HFF-Myc (cell line): ENCODE results near the gene ZBTB21.

Experiments
- DNase-seq: peaks from one replicate; pipeline ENCODE4 v3.0.0-alpha.2; 2011; ENCODE audit warnings: low read depth; ENCODE audit errors: extremely low read depth
- H3K4me3 ChIP-seq: replicated peaks from 2 replicates; pipeline ENCODE4 v1.5.1; 2011; ENCODE audit warnings: low read depth, mild to moderate bottlenecking, control low read depth, low read length
- TF ChIP-seq, protein P1 (sequence below): IDR thresholded peaks from 2 replicates; pipeline ENCODE4 v1.5.1; 2012; ENCODE audit warnings: mild to moderate bottlenecking, low read depth, low read length, control low read depth; ENCODE audit errors: missing control alignments

ZBTB21 gene

DNA sequence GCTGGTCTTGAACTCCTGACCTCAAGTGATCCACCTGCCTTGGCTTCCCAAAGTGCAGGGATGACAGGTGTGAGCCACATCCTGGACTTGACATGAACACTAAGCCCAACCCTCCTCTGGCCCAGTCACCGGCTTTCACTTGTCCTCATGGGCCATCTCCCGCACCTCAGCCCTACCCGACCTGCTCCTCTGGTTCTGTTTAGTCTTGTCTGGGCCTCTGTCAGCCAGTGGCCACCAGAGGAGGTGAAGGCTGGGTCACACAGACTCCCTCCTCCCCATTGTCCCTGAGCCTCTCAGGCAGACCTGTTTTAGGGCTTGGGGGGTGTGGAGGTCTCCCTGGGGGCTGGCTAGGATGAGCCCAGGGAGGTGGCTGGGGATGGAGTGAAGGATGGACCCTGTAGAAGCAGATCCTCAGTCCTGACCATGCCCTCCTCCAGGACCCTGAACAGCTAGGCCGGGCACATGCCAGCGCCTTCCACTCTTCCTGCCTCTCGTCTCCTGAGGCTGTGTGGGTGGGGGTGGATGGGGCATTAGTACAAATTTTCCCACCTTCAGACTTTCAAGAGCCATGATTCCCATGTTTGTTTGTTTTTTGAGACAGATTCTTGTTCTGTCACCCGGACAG lies 34.8 kb upstream of the ZBTB21 start:
- DNase-seq = no peak
- TF ChIP-seq, protein P1, sequence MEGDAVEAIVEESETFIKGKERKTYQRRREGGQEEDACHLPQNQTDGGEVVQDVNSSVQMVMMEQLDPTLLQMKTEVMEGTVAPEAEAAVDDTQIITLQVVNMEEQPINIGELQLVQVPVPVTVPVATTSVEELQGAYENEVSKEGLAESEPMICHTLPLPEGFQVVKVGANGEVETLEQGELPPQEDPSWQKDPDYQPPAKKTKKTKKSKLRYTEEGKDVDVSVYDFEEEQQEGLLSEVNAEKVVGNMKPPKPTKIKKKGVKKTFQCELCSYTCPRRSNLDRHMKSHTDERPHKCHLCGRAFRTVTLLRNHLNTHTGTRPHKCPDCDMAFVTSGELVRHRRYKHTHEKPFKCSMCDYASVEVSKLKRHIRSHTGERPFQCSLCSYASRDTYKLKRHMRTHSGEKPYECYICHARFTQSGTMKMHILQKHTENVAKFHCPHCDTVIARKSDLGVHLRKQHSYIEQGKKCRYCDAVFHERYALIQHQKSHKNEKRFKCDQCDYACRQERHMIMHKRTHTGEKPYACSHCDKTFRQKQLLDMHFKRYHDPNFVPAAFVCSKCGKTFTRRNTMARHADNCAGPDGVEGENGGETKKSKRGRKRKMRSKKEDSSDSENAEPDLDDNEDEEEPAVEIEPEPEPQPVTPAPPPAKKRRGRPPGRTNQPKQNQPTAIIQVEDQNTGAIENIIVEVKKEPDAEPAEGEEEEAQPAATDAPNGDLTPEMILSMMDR = no peak

DNA sequence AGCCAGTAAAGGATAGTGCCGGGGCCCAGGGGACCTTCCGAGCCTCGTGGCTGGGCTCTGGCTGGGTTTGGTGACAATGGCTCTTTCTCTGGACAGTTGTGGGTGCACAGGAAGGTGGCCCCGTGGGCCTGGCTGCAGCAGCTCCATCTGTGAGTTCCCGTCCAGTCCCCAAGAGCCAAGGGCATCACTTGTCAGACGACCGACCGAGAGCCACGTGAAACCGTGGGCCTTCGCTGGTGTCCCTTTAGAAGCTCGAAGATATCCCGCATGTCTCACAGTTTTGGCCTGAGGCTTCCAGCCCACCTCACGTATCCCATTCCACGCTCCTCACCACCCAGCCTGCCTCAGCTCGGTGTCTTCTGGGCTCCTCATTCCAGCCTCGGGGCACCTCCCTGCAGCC lies 33.8 kb upstream of the ZBTB21 start:
- TF ChIP-seq, protein P1 = no peak
- H3K4me3 ChIP-seq = no peak overlapping the region
- DNase-seq = no peak

More for the DNA sequence above, 34.8 kb upstream of the ZBTB21 start:
- no peak overlapping the region for H3K4me3 ChIP-seq

DNA sequence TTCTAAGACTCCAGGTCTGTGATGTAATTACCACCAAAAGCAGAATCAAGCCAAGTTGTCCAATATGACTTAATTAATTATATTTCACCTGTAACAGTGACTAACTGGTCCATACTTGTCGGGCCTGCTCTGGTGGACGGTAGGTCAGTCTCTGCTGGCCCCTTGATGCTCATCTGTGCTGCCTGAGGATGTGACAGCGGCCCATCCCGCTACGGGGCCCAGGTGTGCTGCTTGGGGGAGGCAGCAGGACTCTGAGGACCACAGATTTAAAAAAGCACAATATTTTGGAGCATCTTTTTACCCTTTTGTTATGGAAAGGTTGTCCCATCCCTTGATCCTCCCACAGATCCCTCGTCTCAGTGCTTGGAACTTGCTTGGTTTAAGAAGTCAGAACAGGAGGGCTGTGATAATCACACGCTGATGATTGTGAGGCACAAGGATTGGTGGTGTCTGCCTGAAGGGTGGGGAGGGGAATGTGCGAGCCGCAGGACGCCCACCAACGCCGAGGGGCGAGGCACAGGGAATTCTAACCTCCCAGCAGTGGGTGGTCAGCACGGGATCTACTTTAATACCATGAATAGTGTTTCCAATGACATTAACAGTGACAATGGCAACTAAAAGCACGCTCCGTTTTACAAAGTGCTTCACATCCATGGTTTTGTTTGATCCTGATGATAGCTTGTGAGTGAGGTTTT lies 33.2 kb upstream of the ZBTB21 start:
- TF ChIP-seq, protein P1 = no peak
- no peak for DNase-seq
- H3K4me3 ChIP-seq = no peak overlapping the region

DNA sequence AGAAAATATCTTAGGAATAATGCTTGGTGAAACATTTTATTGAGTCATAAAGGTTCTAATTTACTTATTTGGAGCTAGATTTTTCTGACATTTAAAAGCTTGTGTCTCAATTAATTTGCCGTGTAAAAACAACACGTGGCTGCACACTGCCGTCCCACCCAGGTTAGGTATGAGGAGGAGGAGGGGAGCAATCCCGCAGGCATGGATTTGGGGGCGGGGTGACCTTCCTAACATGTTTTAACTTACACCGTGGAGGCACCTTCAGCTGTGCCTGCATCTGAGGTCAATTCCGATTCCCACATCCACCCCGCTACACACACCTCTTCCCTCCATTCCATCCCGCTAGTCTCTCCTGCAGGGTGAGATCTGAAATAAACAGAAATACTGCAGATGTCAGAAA lies 32.5 kb upstream of the ZBTB21 start:
- no peak overlapping the region for H3K4me3 ChIP-seq
- no peak for DNase-seq
- TF ChIP-seq, protein P1 = no peak

DNA sequence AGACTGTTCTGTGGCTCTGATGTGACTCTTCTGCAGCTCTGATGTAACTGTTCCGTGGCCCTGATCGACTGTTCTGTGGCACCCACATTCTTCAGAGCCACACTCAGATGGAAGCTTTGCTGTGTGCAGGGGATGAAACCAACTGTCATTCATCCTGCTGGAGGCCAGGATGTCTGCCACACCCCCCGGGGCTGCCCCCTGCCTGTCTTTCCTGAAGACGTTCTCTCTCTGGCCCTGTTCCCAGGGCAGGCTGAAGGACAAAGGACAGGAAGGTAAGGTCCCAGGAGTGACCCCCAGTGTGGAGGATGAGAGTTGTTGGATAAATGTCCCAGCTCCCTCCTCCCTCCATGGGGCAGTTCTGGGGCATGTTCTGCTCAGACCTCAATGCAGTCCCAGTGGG lies 31.6 kb upstream of the ZBTB21 start:
- TF ChIP-seq, protein P1 = no peak
- no peak for DNase-seq

DNA sequence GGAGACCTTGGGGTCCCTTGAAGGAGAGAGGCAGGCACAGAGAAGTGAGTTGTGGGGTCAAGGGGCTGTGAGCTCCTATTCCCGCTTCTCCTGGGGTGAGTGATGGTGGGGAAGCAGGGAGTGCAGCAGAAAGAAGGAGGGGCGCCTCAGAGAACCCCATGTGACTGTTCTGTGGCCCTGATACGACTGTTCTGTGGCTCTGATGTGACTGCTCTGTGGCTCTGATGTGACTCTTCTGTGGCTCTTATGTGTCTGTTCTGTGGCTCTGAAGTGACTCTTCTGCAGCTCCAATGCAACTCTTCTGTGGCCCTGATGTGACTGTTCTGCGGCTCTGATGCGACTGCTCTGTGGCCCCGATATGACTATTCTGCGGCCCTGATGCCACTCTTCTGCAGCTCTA lies 31.1 kb upstream of the ZBTB21 start:
- TF ChIP-seq, protein P1 = no peak
- H3K4me3 ChIP-seq = no peak overlapping the region
- no peak for DNase-seq

More for the DNA sequence above, 31.6 kb upstream of the ZBTB21 start:
- H3K4me3 ChIP-seq = no peak overlapping the region
